NCI-H446 treated with DMSO at 0.1 percent for 48 hours (cell line): ENCODE measurements around the gene SDHB.

Experiments used
- DNase-seq: peaks from one replicate; lab custom pipeline; 2025; lab: John Stamatoyannopoulos, UW

SDHB gene

DNA sequence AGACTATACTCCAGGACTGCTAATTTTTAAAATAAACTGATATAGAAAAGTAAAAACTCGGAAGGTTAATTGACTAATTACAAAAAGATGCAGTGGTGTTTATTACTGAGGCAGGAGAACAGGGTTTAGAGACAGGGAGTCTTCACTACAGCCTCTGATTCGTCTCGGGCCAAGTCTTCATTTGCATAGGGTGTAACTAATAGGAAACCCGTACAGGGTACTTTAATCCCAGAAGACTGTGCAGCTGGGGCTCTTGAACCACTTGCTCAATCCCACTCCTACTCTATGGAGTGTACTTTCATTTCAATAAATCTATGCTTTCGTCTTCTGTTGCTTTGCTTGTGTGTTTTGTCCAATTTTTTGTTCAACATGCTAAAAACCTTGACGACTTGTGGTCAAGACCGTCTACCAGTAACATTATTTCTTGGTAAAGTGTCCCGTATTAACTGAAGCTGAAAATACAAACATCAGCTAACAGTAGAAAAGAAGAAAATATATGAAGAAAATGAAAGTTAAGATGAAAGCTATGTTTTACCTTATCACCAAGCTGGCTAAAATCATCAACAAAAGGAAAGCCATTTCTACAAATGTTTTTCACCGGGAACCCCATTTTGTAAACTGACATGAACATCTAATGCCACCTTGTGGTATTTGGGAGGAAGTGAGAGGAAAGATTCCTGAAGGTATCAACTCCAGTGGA is 8.0 kb downstream of the SDHB start:
- DNase-seq: peak; percentile 44

DNA sequence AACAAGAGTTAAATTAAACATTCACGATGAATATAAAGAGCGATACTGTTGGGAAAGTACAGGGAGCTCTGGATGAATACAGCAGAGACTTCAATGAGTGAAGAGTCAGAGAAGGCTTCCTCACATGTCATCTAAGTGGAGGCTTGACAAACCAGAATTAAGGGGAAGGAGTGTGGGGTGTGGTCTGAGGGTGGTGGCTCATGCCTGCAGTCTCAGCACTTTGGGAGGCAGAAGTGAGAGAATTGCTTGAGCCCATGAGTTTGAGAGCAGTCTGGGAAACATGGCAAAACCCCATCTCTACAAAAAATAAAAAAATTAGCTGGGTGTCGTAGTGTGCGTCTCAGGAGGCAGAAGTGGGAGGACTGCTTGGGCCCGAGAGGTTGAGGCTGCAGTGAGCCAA is 8.7 kb downstream of the SDHB start:
- no peak for DNase-seq

DNA sequence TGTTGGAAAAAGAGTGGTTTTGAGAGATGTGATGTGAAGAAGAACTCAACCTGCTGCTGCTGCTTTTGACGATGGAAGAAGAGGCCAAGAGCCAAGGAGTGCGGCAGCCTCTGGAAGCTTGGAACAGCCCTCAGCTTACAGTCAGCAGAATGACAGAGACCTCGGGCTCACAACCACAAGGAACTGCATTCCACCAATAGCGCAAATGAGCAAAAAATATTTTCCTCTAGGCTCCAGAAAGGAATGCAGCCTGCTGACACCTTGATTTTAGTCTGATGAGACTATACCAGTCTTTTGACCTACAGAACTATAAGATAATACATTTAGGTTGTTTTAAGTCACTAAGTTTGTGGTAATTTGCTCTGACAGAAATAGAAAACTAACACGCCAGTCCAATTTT is 10.2 kb downstream of the SDHB start:
- DNase-seq: no peak

DNA sequence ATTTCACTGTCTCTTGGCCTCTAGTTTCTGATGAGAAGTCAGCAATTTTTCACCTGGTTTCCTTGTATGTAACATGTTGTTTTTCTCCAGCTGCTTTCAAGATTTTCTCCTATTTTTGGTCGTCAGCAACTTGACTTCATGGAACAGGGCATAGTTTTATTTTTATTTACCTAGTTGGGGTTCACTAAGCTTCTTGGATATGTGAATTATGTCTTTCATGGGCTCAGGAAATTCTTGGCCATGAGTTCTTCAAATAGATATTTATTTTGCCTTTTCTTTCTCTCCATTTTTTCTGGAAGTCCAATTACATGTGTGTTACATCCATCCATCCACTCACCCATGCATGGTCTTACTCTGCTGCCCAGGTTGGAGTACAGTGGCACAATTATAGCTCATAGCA is 13.7 kb downstream of the SDHB start:
- no peak for DNase-seq

DNA sequence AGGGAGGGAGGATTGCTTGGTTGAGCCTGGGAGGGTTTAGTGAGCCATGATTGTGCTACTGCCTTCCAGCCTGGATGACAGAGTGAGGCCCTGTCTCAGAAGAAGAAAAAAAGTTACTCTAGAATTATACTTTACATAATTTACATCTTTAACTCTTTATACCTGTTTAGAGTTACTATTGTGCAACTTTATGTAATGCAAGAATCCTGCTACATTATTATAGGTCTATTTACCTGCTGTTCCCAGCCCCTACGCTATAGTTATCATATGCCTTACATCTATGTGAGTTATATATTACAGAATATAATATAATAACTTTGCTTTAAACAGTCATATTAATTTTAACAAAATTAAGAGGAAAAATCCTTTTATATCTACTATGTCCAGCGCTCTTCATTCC is 14.3 kb downstream of the SDHB start:
- no peak for DNase-seq

DNA sequence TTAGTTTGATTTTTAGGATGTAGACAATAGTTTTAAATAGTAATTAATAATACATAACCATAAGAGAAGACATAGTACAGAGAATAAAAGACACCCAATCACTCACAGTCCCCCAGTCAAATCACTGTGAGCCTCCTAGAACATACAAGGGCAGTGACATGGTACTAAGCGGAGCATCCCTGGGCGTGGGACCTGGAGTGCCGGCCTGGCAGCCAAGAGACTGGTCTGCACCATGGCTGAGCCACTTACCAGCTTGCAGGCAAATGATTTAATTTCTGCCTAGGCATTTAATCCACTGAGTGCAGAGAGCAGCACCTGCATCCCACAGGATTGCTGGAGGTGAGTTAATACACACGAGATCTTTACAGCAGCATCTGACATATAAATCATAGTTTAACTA is 20.4 kb downstream of the SDHB start:
- no peak for DNase-seq

DNA sequence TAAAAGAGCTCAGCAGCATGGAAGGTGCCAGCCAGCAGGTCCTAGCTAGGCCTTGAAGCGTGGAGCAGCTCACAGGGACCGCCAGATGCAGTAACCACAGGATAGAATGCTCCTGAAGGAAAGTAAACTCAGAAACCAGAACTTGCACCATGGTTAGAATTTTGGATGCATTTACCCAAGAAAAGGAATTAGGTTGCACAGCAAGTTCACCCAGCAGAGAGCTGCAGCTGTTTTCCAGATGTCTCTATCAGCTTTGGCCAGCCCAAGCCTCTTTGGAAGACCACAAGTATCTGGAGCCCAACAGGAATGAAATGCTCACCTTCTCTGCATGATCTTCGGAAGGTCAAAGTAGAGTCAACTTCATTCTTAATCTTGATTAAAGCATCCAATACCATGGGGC is 21.1 kb downstream of the SDHB start:
- DNase-seq: no peak

DNA sequence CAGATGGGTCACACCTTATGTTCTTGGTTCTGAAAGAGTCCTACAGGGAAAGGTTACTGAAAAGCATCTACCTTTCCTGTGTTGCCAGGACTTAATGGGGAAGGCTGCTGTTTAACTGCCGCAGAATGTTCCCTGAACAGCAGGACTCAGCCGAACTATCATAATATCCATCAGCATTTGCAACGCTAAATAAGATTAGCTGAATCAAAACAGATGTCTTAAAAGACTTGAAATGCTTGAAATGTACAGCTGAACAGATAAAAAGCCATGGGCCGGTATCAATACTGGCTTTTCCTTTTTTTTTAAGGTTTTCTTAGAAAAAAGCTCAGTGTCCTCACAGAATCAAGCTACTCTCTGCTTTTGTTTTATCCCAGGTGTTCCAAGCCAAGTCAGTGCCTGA is 22.4 kb downstream of the SDHB start:
- no peak for DNase-seq

DNA sequence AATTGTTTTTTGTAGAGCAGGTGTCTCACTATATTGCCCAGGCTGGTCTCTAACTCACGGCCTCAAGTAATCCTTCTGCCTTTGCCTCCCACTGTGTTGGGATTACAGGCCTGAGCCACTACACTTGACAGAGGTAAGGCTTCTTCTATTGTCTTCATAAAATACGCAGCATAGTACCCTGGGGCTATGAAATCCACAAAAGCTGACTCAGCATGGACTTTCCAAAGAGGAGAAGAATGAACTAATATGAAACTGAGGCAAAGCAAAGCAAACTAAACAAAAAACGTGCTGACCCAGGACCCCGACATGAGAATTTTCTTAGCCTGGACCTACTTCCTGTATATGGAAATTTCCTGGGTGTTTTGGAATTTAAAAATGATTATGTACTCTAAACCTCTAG is 23.6 kb downstream of the SDHB start:
- DNase-seq: no peak

DNA sequence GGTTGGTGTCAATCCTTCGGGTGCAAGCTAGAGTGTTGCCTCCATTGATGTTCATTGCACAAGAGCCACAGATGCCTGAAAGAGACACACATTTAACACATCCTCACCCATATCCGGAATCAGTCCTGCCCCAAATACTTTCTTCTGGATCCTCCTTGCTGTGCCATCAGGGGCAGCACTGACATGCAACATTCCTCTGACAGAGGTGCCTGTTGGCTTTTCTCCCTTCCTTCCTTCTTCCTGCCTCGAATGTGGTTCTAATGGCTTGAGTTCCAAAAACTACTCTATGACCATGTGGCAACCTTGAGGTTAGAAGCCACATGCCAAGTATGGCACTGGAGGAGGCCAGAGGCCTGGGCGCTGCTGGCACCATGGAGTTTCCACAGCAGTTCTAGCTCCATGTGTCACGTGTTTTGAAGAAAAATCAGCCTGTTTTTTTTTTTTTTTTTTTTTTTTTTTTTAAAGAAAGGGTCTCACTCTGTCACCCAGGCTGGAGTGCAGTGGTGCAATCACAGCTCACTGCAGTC is 25.1 kb downstream of the SDHB start:
- DNase-seq: no peak

DNA sequence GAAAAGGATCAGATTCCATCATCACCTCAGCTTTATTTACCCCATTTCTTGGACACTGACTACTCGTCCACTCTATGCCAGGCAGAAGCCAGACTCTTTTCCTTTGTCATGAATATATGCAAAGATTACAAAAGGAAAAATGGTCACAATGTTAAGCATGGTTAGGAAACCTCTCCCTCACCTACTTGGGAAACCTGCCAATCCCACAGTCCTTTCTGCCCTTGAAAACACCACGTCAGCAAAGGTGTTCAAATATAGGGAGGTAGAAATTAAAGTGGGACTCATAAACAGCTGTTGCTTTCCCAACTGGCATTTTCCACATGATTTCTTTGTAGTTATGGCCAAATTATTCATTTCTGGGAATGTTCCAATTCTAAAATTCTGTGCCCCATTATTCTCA is 25.9 kb downstream of the SDHB start:
- no peak for DNase-seq

DNA sequence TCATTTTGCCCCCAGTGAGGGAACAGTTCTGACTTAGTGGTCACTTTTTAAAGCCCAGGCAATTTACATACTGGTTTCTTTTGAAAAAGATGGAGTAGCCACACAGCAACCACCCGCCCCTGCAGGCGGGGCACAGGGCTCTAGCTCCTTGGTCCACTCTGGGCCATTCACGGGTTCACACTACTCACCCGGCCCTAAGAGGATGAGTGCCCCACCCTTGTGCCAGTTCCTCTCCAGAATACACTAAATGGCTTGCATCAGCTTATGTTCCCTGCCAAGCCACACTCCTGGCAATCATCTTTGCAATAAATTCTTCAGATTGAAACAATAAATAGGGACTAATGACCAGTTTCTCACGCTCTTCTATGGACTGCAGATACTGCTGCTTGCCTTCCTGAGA is 26.4 kb downstream of the SDHB start:
- no peak for DNase-seq

DNA sequence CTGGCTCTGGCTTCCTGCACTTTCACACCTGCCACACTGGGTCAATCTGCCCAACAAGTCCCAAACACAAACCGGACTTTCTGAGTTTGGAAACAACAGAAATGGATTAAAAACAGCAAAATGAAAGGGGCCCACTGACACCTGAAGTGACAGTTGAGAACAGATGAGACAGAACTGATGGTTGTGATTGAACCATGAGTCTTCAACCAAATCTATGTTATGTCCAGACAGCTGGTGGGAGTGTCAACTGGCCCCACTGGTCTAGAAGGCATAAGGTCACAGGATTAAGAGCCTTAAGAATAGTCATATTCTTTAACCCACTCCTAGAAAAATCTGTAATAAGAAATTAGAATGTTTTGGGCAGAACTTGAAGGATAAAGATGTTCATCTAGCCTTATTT is 29.1 kb downstream of the SDHB start:
- no peak for DNase-seq

DNA sequence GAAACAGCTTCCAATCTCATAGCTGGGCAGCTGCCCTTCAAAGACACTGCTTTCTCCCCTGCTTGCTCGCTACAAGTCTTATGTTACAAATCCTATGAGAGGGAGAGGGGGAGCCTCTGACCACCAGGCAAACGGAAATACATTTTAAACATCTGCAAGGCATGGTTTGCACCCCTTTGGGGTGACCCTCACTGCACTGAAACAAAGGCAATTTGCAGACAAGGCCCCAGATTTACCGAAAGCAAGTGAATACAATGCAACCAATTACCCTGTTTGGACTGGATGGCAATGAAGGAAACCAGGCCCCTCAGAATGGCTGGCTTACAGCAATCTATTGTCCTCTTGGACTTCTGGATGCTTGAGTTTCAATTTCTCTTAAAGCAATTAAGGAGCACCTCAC is 30.3 kb downstream of the SDHB start:
- no peak for DNase-seq

DNA sequence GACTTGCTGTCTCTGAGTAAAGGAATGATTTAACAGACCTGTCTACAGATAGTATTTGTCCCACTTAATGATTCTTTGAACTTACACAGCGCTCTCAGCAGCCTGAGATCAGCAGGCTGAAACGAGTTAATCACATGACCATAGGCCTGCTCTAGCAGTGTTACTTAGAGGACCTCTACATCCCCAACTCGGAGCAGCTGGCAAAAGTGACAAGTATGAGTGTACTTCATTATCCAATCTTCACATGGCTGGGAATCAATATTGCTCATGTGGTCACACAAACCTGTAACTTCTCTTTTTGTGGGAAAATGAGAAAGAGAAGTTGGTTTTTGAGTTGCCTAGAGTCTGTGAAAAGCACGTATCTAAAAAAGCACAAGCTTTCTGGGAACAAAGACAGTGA is 30.7 kb downstream of the SDHB start:
- no peak for DNase-seq

DNA sequence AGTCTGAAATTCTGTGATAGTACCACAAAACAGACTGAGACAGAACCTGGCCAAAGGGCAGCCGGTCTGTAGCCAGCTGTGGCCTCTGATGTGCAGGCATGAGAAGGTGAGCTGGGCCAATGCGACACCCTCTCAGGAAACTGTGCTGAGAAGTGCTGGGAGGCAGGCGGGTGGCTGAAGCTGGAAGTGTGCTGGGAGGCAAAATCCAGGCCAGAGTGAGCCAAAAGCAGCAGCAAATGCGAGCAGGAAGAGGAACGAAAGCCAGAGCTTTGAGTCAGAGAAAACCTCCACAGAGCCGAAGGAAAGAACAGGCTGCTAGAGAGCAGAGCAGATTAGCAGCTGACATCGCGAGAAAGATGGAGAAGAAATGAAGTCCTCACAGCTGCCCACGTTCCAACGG is 31.9 kb downstream of the SDHB start:
- DNase-seq: no peak

DNA sequence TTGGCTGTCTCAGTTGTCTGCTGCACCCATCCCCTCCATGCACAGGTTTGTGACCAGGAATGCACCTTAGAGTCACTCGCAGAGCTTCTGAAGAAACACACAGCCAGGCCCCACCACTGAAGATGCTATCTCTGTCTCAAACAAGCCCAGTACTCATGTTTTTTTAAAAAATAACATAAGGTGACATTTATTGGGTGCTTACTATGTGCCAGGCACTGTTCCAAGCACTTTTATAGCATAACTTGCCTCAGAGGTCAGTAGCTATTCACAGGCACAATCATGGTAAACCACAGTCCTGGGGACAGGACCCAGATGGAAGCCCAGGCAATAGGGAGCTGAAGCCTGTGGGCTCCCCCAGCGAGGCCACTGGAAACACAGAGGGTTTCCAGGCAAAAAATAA is 33.3 kb downstream of the SDHB start:
- DNase-seq: no peak

DNA sequence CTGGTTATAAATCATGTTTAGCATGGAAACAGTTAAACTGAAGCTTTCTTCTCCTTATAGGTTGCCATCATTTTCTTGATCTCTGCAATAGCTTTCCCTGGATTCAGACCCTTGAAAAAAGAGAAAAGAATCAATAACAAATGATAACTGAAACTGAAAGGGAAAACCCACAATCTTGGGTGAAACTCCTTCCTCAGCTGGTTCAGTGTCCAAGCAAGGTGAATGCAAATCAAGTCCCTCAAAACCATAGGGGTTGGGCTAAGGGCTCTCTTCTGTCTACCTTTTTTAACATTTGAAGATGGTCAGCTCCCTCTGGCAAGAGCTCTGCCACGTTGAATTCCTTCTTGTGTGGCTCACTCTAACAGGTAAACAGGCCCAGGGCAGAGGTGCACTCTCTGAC is 35.0 kb downstream of the SDHB start:
- DNase-seq: no peak

DNA sequence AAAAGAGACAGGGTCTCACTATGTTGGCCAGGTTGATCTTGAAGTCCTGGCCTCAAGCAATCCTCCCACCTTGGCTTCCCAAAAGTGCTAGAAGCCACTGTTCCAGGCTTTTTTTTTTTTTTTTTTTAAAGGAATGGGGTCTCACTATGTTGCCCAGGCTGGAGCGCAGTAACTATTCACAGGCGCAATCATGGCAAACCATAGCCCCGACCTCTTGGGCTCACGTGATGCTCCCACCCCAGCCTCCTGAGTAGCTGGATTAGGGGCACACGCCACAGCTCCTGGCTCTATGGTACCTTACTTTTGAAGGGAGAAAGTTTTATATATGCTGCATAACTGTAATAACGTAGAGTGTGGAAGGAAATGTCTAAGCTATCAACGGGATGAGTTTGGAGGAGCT is 36.4 kb downstream of the SDHB start:
- DNase-seq: no peak

DNA sequence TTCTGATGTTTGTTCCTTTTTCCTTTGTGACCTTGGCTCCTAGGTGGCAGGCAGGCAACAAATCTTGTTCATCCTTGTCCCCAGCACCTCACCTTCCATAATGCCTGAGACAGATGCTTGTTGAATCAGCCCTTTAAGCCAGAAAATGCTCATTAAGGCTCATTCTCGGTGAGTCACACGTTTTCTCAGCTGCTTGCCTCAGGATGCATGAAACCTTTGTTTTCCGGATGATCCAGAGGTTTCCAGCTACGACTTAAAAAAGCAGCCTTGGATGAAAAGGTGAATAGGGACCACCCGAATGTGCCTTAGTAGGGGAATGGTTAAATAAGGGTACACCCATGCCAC is 37.5 kb downstream of the SDHB start:
- no peak for DNase-seq

DNA sequence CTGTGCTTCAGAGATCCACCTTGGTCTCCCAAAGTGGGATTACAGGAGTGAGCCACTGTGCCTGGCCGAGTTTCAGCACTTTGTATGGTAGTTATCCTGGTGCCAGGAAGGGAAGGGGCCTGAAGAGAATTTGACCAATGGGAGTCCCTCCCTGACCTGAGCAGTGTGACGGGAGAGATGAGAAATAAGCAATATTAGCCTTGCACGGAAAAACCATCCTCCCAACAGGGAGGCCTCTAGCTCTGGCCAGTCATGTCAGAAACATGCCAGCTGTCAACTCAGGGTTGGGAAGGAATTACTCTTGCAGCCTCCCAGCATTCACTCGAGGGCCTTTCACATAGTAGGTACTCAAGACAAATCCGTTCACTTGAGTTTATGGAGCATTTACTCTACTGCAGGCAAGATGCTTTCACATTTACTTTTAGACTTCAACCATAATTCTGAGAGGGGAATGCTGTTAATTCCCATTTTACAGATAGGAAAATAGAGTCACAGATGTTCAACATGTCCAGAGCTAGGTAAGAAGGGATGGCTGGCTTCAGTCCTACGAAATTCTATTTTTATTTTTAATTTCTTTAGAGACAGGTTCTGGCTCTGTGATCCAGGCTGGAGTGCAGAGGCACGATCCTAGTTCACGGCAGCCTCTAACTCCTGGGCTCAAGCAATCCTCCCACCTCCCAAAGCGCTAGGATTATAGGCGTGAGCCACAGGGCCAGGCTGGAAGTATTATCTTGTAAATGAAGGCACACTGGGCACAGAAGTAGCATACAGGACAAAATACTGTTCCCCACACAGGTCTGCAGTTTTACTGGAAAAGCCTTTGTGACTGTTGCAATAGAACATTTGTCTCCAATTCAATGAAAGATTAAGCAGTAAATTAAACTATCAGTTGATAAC is 38.9 kb downstream of the SDHB start:
- DNase-seq: no peak

DNA sequence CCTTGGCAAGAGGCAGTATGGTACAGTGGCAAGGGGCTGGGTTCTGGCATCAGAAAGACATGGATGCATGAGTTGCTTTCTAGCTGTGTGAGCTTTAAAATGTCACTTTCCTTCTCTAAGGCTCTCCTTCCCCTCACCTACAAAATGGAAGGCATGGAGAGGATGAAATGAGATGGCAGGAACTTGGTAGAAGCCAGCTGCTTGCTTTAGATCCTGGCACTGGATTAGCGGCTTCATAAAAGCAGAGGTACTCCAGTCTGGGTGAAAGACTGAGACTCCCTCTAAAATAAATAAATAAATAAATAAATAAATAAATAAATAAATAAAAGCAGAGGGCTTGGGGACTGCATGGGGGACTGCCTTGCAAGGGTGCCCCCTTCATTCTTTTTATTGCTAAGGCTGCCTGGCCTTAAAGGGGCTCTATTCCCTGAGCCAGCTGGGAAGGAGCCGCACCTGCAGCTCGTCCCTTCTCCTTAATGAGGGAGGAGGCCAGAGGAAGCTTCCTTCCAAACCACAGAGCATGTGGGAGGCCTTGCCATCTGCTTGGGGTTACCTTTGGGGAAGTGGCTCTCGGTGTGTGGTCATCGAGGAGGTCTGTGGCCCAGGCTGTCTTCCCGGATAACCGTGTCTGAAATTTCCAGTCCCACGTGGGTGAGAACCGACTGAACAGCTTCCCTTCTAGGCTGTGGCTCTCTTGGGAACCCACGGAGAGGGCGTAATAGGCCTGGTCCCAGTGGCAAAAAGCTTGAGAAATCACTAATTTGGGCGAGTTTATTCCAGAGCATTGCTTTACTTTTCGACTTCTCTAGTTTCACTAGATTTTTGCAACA is 40.1 kb downstream of the SDHB start:
- no peak for DNase-seq
